Stimulated activated CD4-positive, alpha-beta T cell treated with anti-CD3 and anti-CD28 coated beads, TNF-alpha, amount 100 ng/mL, for 1 hour (primary cell): ENCODE measurements around the gene PROZ.

ENCODE experiments used
- DNase-seq, 3 donors: peaks; one replicate each; pipeline ENCODE4 v3.0.0-alpha.2; 2020; ENCODE audit warnings: low read depth in 3 of 3, low spot score in 1 of 3

The PROZ gene

GRCh38 chr13:113203507-113204377 is 45.3 kb downstream of the PROZ start:
- no peak for DNase-seq

GRCh38 chr13:113204378-113204734 is 45.9 kb downstream of the PROZ start:
- no peak for DNase-seq

GRCh38 chr13:113205428-113205931 is 47.0 kb downstream of the PROZ start:
- no peak for DNase-seq

- DNase-seq, result no peak
Measured at GRCh38 chr13:113207460-113207859, 49.0 kb downstream of the PROZ start.

GRCh38 chr13:113207890-113208420 is 49.5 kb downstream of the PROZ start:
- DNase-seq, result no peak

- DNase-seq, result peak; percentile 70 to 92 (median 86)
Measured at GRCh38 chr13:113208421-113209335, 50.2 kb downstream of the PROZ start, which contains the start of gene PCID2. Gene PCID2, minus strand, starts transcription at chr13:113208669. Its CDS starts 35 bp downstream, at chr13:113208634.

GRCh38 chr13:113209336-113209758 is 50.9 kb downstream of the PROZ start, which contains the start of gene CUL4A:
Gene CUL4A, plus strand, starts transcription at chr13:113209613. Its CDS starts 15 bp downstream, at chr13:113209628.
- peak; percentile 38 to 64 (median 51) for DNase-seq

- peak; percentile 26 to 50 (median 47) for DNase-seq
Measured at GRCh38 chr13:113209759-113210421, 51.4 kb downstream of the PROZ start.

GRCh38 chr13:113210833-113211232 is 52.4 kb downstream of the PROZ start:
- no peak for DNase-seq

- DNase-seq, result no peak
Measured at GRCh38 chr13:113211774-113212173, 53.3 kb downstream of the PROZ start.

GRCh38 chr13:113216254-113217048 is 58.0 kb downstream of the PROZ start:
- no peak for DNase-seq

GRCh38 chr13:113218586-113218985 is 60.1 kb downstream of the PROZ start:
- no peak for DNase-seq

GRCh38 chr13:113219256-113219940 is 61.0 kb downstream of the PROZ start:
- no peak for DNase-seq

- DNase-seq, result no peak
Measured at GRCh38 chr13:113220141-113220598, 61.7 kb downstream of the PROZ start.

- no peak for DNase-seq
Measured at GRCh38 chr13:113220877-113221276, 62.4 kb downstream of the PROZ start.
